ENCODE results near the gene SH3GLB1. TPM values are rescaled to one million over a fixed set of nuclear protein-coding genes. Genes with fewer than 3 reads are reported as not detected.

SH3GLB1 gene
- total RNA-seq, 1 experiment from 2014 or later = 45.9 TPM

DNA sequence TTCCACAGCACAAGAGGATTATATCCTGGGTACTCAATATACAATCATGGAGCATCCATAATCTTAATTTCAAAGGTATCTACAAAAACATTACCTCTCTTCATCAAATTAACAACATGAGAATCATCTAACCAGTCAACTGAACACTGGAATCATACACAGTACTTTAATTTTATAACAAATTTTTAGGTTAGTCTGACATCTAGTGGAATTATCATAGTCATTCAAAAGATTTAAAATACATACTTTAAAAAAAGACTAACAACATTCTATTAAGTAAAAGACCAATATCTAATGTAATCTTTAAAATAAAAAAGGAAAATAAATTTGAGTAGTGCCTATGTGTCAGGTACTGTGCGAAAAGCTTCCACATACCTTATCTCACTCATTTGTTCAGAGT, 16.8 kb upstream of the SH3GLB1 start:
- intact Hi-C loops (cut with micrococcal nuclease; ENCODE audit: unreplicated experiment) = no loop called here
- H3K4me1 ChIP-seq (ENCODE audit: insufficient read depth, low read length, poor library complexity, severe bottlenecking) = no peaks in the 10 kb centered on the region
- no peaks in the 10 kb centered on the region for H3K36me3 ChIP-seq (ENCODE audit: insufficient read depth, low read length, poor library complexity, severe bottlenecking)
- no TSS peak for BruUV-seq (replicated peaks)
- H3K27me3 ChIP-seq (replicated peaks; ENCODE audit: insufficient read depth, low read depth, low read length, poor library complexity) = no peaks in the 10 kb centered on the region
- no peak overlapping the region for H3K27ac ChIP-seq (ENCODE audit: low read depth, low read length, poor library complexity, severe bottlenecking)
- POLR2A ChIA-PET (ENCODE audit: low non-redundant PET) = no interaction called here
- no peak overlapping the region for H3K4me3 ChIP-seq (ENCODE audit: low read depth, low read length, poor library complexity, severe bottlenecking)
- no peaks in the 10 kb centered on the region for H3K9me3 ChIP-seq (ENCODE audit: low read depth, low read length, poor library complexity, severe bottlenecking)
- no peak for TF ChIP-seq EZH2 (IDR thresholded peaks at IDR 0.05; ENCODE audit: borderline replicate concordance, low read depth, low read length, poor library complexity, severe bottlenecking)
- TF ChIP-seq, protein P1, sequence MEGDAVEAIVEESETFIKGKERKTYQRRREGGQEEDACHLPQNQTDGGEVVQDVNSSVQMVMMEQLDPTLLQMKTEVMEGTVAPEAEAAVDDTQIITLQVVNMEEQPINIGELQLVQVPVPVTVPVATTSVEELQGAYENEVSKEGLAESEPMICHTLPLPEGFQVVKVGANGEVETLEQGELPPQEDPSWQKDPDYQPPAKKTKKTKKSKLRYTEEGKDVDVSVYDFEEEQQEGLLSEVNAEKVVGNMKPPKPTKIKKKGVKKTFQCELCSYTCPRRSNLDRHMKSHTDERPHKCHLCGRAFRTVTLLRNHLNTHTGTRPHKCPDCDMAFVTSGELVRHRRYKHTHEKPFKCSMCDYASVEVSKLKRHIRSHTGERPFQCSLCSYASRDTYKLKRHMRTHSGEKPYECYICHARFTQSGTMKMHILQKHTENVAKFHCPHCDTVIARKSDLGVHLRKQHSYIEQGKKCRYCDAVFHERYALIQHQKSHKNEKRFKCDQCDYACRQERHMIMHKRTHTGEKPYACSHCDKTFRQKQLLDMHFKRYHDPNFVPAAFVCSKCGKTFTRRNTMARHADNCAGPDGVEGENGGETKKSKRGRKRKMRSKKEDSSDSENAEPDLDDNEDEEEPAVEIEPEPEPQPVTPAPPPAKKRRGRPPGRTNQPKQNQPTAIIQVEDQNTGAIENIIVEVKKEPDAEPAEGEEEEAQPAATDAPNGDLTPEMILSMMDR (conservative IDR thresholded peaks at IDR 0.05; ENCODE audit: low read depth, low read length) = no peak; the same call in 1 of the 2 replicates
- CTCF ChIA-PET = no interaction called here
- DNase-seq (ENCODE audit: low spot score) = peak; percentile 12

- no peaks in the 10 kb centered on the region for H3K9me3 ChIP-seq (ENCODE audit: low read depth, low read length, poor library complexity, severe bottlenecking)
- H3K4me3 ChIP-seq (ENCODE audit: low read depth, low read length, poor library complexity, severe bottlenecking) = no peak overlapping the region
- TF ChIP-seq EZH2 (IDR thresholded peaks at IDR 0.05; ENCODE audit: borderline replicate concordance, low read depth, low read length, poor library complexity, severe bottlenecking) = no peak
- TF ChIP-seq, protein P1 (conservative IDR thresholded peaks at IDR 0.05; ENCODE audit: low read depth, low read length) = no peak
- CTCF ChIA-PET = no interaction called here
- no peak for DNase-seq (ENCODE audit: low spot score)
- H3K27me3 ChIP-seq (replicated peaks; ENCODE audit: insufficient read depth, low read depth, low read length, poor library complexity) = peaks cover 10% of the 10 kb centered on the region
- no TSS peak for BruUV-seq (replicated peaks)
- intact Hi-C loops (cut with micrococcal nuclease; ENCODE audit: unreplicated experiment) = no loop called here
- H3K4me1 ChIP-seq (ENCODE audit: insufficient read depth, low read length, poor library complexity, severe bottlenecking) = no peaks in the 10 kb centered on the region
- no peak overlapping the region for H3K27ac ChIP-seq (ENCODE audit: low read depth, low read length, poor library complexity, severe bottlenecking)
- no peaks in the 10 kb centered on the region for H3K36me3 ChIP-seq (ENCODE audit: insufficient read depth, low read length, poor library complexity, severe bottlenecking)
- POLR2A ChIA-PET (ENCODE audit: low non-redundant PET) = no interaction called here
Measured at GRCh38 chr1:86692641-86693040, 11.7 kb upstream of the SH3GLB1 start.

GRCh38 chr1:86695400-86695799, 9.0 kb upstream of the SH3GLB1 start:
- BruUV-seq (replicated peaks) = no TSS peak
- H3K27ac ChIP-seq (ENCODE audit: low read depth, low read length, poor library complexity, severe bottlenecking) = no peak overlapping the region
- no peak overlapping the region for H3K4me3 ChIP-seq (ENCODE audit: low read depth, low read length, poor library complexity, severe bottlenecking)
- no peaks in the 10 kb centered on the region for H3K36me3 ChIP-seq (ENCODE audit: insufficient read depth, low read length, poor library complexity, severe bottlenecking)
- peaks cover 10% of the 10 kb centered on the region for H3K27me3 ChIP-seq (replicated peaks; ENCODE audit: insufficient read depth, low read depth, low read length, poor library complexity)
- H3K4me1 ChIP-seq (ENCODE audit: insufficient read depth, low read length, poor library complexity, severe bottlenecking) = no peaks in the 10 kb centered on the region
- intact Hi-C loops (cut with micrococcal nuclease; ENCODE audit: unreplicated experiment) = no loop called here
- no peaks in the 10 kb centered on the region for H3K9me3 ChIP-seq (ENCODE audit: low read depth, low read length, poor library complexity, severe bottlenecking)
- CTCF ChIA-PET = interaction anchor here (0.9 kb wide), 1 partner anchor 9 kb away, joined by 5 read pairs; the partner anchor contains the start of gene SH3GLB1
- POLR2A ChIA-PET (ENCODE audit: low non-redundant PET) = no interaction called here
- DNase-seq (ENCODE audit: low spot score) = no peak
- no peak for TF ChIP-seq EZH2 (IDR thresholded peaks at IDR 0.05; ENCODE audit: borderline replicate concordance, low read depth, low read length, poor library complexity, severe bottlenecking)
- TF ChIP-seq, protein P1 (conservative IDR thresholded peaks at IDR 0.05; ENCODE audit: low read depth, low read length) = no peak
